Fibroblast of skin of right quadriceps (primary cell): ENCODE measurements around the gene NHP2.
"Not testable (repeated sequence)": the region's sequence is repeated elsewhere in the genome, so short reads cannot be mapped to it uniquely, and the experiment has no call there.

Experiments used
- DNase-seq: peaks from one replicate; pipeline ENCODE4 v3.0.0-alpha.2; 2013

Gene NHP2

GRCh38 chr5:178153530-178154340, at the start of gene NHP2:
NHP2 (minus strand) TSS chr5:178153885; CDS start chr5:178153817, 68 bp downstream.
- DNase-seq = peak; percentile 98

GRCh38 chr5:178202541-178202940, 48.9 kb upstream of the NHP2 start:
- DNase-seq = no peak

GRCh38 chr5:178201927-178202235, 48.2 kb upstream of the NHP2 start:
- DNase-seq = no peak

GRCh38 chr5:178201221-178201926, 47.7 kb upstream of the NHP2 start:
- no peak for DNase-seq

GRCh38 chr5:178199581-178200434, 46.1 kb upstream of the NHP2 start:
- DNase-seq = no peak

- DNase-seq = no peak
Observed at GRCh38 chr5:178198706-178199105, 45.0 kb upstream of the NHP2 start.

- DNase-seq = not testable (repeated sequence)
Observed at GRCh38 chr5:178198151-178198550, 44.5 kb upstream of the NHP2 start.

- no peak for DNase-seq
Observed at GRCh38 chr5:178196986-178197385, 43.3 kb upstream of the NHP2 start.

- no peak for DNase-seq
Observed at GRCh38 chr5:178196281-178196812, 42.7 kb upstream of the NHP2 start.

- DNase-seq = no peak
Observed at GRCh38 chr5:178194026-178194425, 40.3 kb upstream of the NHP2 start.

GRCh38 chr5:178193251-178193809, 39.6 kb upstream of the NHP2 start:
- DNase-seq = no peak

- DNase-seq = no peak
Observed at GRCh38 chr5:178192787-178193186, 39.1 kb upstream of the NHP2 start.

- DNase-seq = no peak
Observed at GRCh38 chr5:178192244-178192643, 38.6 kb upstream of the NHP2 start.

GRCh38 chr5:178191661-178192060, 38.0 kb upstream of the NHP2 start:
- DNase-seq = no peak

- DNase-seq = no peak
Observed at GRCh38 chr5:178189433-178189832, 35.7 kb upstream of the NHP2 start.

- DNase-seq = no peak
Observed at GRCh38 chr5:178187014-178187413, 33.3 kb upstream of the NHP2 start, which contains the start of gene GMCL2. GMCL2 (minus strand) TSS chr5:178187371; CDS start chr5:178187299, 72 bp downstream.

GRCh38 chr5:178186427-178186826, 32.7 kb upstream of the NHP2 start:
- peak; percentile 74 for DNase-seq

- no peak for DNase-seq
Observed at GRCh38 chr5:178182158-178182876, 28.6 kb upstream of the NHP2 start.

GRCh38 chr5:178180141-178180863, 26.6 kb upstream of the NHP2 start:
- DNase-seq = no peak

GRCh38 chr5:178177569-178177968, 23.9 kb upstream of the NHP2 start:
- DNase-seq = no peak

- DNase-seq = no peak
Observed at GRCh38 chr5:178176791-178177190, 23.1 kb upstream of the NHP2 start.
